ENCODE results near the gene ZDHHC19.

Gene ZDHHC19

GRCh38 chr3:196210673-196211556 is at the start of gene ZDHHC19:
TSS of gene ZDHHC19 (minus strand) at chr3:196211400. CDS start at chr3:196211315, 85 bp downstream.
- no peak for TF ChIP-seq CTCF (IDR thresholded peaks at IDR 0.05)

DNA sequence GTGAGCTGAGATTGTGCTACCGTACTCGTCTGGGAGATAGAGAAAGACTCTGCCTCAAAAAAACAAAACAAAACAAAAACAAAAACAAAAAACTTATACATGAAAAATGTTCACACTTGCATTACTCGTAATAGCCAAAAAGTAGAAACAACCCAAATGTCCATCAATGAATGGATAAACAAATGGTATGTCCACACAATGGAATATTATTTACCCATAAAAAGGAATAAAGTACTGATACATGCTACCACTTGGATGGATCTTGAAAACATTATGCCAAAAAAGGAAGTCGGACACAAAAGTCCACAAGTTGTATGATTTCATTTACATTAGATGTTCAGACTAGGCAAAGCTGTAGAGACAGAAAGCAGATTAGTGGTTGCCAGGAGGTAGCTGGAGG is 49.6 kb upstream of the ZDHHC19 start:
- TF ChIP-seq CTCF (IDR thresholded peaks at IDR 0.05): no peak

DNA sequence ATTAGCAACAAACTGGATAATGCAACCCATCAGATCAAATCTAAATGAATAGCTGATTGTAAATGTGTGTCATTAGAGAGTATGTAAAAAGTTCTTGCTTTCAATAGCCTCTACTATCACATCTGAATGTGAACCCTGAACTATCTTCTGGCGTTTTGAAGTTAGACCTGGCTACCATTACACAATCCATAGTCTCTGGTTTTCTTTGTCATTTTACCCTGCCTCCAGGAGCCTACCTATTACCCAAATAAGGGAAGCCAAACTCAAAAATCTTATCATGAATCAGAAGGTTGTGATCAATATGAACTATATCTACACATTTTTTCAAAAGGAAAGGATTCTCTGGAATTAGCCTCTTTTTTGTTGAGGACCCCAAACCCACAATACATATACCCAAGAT is 44.6 kb upstream of the ZDHHC19 start:
- TF ChIP-seq CTCF (IDR thresholded peaks at IDR 0.05): no peak

DNA sequence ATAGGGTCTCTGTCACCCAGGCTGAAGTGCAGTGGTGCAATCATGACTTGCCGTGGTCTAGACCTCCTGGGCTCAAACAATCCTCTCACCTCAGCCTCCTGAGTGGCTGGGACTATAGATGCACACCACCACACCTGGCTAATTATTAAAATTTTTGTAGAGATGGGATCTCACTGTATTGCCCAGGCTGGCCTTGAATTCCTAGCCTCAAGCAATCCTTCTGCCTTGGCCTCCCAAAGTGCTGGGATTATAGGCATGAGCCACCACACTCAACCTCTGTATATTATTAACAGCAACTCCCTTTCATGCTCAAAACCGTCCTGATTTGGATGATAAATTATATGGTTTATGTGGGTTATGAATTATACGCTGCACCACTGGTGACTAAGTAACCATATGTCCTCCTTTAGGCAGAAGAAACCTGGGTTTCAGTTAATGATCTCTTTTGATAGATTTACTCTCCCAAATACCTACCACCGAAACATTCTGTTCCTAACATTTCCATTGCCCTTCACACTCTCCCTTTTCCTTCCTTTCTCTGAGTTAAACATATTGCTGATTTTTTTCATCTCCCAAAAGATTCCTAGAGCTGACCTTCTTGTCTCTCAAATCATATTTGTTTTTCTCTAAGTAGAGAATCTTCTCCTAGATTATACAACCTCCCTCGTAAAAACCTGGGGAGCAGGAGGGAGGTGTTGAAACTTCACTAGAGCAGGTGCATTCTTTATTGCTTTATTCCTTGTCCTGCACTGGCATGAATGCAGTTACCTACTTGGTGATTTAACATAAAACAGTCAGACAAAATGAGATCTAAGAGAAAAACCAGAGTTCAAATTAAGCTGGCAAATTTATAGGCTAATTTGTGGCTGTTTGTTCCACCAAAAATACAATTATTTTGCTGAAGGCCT is 43.4 kb upstream of the ZDHHC19 start:
- no peak for TF ChIP-seq CTCF (IDR thresholded peaks at IDR 0.05)

GRCh38 chr3:196251918-196252317 is 40.7 kb upstream of the ZDHHC19 start:
- no peak for TF ChIP-seq CTCF (IDR thresholded peaks at IDR 0.05)

- no peak for TF ChIP-seq CTCF (IDR thresholded peaks at IDR 0.05)
These were observed 35.6 kb upstream of the ZDHHC19 start for GRCh38 chr3:196246612-196247308.

- TF ChIP-seq CTCF (IDR thresholded peaks at IDR 0.05): no peak
These were observed 30.5 kb upstream of the ZDHHC19 start for GRCh38 chr3:196241704-196242103.
